HUES48 (cell line): ENCODE results near the gene PRUNE2.
A peak's percentile ranks its signal among the peaks of the same experiment; 100 is the strongest.

Experiments used
- H3K27ac ChIP-seq: one replicate; pipeline ENCODE4 v1.7.0; 2013; ENCODE audit warnings: low read depth, low read length, inconsistent platforms
- H3K27me3 ChIP-seq: 2 replicates; pipeline ENCODE4 v1.6.1; 2013; ENCODE audit warnings: mild to moderate bottlenecking, low read length; ENCODE audit not compliant: control insufficient read depth, insufficient read depth
- H3K36me3 ChIP-seq: 2 replicates; pipeline ENCODE4 v1.6.1; 2013; ENCODE audit warnings: low read length; ENCODE audit not compliant: control insufficient read depth, insufficient read depth
- H3K4me1 ChIP-seq: 2 replicates; pipeline ENCODE4 v1.6.1; 2013; ENCODE audit warnings: mild to moderate bottlenecking, low read length; ENCODE audit not compliant: control insufficient read depth, insufficient read depth
- H3K4me3 ChIP-seq: 2 replicates; pipeline ENCODE4 v1.5.1; 2013; ENCODE audit warnings: mild to moderate bottlenecking, low read depth, low read length
- H3K9ac ChIP-seq: 2 replicates; pipeline ENCODE4 v1.6.1; 2013; ENCODE audit warnings: mild to moderate bottlenecking, low read depth, low read length, moderate library complexity
- H3K9me3 ChIP-seq: 2 replicates; pipeline ENCODE4 v1.6.1; 2013; ENCODE audit warnings: low read length; ENCODE audit not compliant: control insufficient read depth, insufficient read depth

PRUNE2 gene

DNA sequence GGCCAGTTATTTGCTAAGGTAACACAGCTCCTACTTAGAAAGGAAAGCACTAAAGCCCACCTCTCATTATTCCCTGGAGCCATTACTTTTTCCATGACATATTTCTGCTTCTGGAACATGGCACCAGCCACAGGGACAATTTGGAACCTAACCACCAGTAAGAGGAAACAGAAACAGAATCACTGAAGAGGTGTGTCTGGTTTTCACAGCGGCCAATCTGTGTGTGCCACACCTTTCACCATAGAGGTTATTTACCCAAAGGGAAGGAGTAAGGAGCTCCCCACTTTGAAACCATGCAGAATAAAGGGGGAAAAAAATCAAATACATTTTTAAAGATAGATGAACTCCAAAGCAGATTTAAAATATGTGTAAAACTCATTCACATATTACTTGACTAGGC is 21.1 kb downstream of the PRUNE2 start:
- Histone ChIP-seq H3K27ac (no peak overlapping the region), H3K4me1 (peaks cover 24% of the 10 kb centered on the region), H3K4me3 (no peak overlapping the region), H3K9me3 (no peaks in the 10 kb centered on the region), H3K9ac (no peak overlapping the region), H3K36me3 (no peaks in the 10 kb centered on the region), H3K27me3 (no peaks in the 10 kb centered on the region)

GRCh38 chr9:76883341-76883855 is 22.5 kb downstream of the PRUNE2 start:
- Histone ChIP-seq H3K4me3 (no peak overlapping the region), H3K4me1 (peaks cover 24% of the 10 kb centered on the region), H3K9ac (no peak overlapping the region), H3K27ac (no peak overlapping the region), H3K27me3 (no peaks in the 10 kb centered on the region), H3K36me3 (no peaks in the 10 kb centered on the region), H3K9me3 (no peaks in the 10 kb centered on the region)

DNA sequence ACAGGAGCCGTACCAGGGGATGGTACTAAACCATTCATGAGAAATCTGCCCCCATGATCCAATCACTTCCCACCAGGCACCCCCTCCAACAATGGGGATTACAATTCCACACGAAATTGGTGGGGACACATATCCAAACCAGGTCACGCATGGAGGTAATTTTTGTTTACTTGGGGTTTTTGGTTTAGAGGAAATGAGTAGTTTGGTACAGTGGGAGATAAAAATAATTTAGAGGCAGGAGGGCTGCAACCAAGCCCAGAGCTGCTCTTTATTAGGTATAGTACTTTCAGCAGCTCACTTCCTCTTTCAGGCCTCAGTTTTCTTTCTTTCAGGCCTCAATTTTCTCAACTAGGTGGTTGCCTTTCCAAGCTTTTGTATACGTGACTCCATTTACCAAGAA is 23.2 kb downstream of the PRUNE2 start:
- Histone ChIP-seq H3K27ac (no peak overlapping the region), H3K36me3 (no peaks in the 10 kb centered on the region), H3K9me3 (no peaks in the 10 kb centered on the region), H3K27me3 (no peaks in the 10 kb centered on the region), H3K4me3 (no peak overlapping the region), H3K4me1 (peaks cover 20% of the 10 kb centered on the region), H3K9ac (no peak overlapping the region)

DNA sequence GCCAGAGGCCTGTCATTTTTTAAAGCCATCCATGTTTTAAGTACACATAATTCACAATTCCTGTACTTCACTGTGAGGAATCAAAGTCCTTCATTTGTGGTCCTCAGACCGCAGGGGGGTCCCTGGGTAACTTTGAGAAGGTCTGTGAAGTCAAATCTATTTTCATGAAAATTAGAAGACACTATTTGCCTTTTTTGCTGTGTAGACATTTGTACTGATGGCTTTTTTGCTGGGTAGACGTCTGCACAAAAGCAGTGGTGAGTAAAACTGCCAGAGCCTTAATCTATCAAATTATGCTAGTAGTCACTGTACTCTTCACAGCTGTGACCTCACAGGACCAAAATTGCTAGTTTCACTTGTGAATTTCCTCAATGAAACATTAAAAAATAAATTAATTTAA is 25.7 kb downstream of the PRUNE2 start:
- H3K4me3 ChIP-seq, result no peak overlapping the region
- no peaks in the 10 kb centered on the region for H3K36me3 ChIP-seq
- no peak overlapping the region for H3K9ac ChIP-seq
- no peak overlapping the region for H3K27ac ChIP-seq
- no peaks in the 10 kb centered on the region for H3K9me3 ChIP-seq
- H3K27me3 ChIP-seq, result no peaks in the 10 kb centered on the region
- peaks cover 13% of the 10 kb centered on the region for H3K4me1 ChIP-seq

- H3K4me1 ChIP-seq, result peaks cover 13% of the 10 kb centered on the region
- no peaks in the 10 kb centered on the region for H3K9me3 ChIP-seq
- H3K27me3 ChIP-seq, result no peaks in the 10 kb centered on the region
- no peak overlapping the region for H3K9ac ChIP-seq
- no peaks in the 10 kb centered on the region for H3K36me3 ChIP-seq
- H3K27ac ChIP-seq, result no peak overlapping the region
- H3K4me3 ChIP-seq, result no peak overlapping the region
Measured at GRCh38 chr9:76878933-76879332, 27.0 kb downstream of the PRUNE2 start.

DNA sequence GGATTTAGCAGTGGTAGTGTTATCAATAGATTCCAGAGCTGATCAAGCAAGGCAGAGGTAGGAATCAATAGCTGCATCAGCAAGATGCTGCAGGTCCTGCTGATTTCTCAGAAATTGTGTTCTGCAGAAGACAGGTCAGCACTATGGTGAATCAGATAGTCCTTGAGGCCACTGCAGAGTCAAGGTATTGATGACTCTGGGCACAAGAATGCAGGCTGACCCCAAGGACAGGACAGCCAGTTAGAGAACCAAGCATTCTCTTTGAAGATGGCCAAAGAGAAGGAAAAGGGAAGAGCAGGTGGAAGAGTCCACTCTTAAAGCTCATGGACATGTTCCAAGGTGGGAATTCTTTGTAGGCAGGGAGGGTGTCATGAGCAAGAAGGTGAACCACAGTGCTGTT is 28.0 kb downstream of the PRUNE2 start:
- Histone ChIP-seq H3K36me3 (no peaks in the 10 kb centered on the region), H3K4me3 (no peak overlapping the region), H3K9me3 (no peaks in the 10 kb centered on the region), H3K27ac (no peak overlapping the region), H3K27me3 (no peaks in the 10 kb centered on the region), H3K9ac (no peak overlapping the region), H3K4me1 (peaks cover 12% of the 10 kb centered on the region)

GRCh38 chr9:76876098-76876497 is 29.8 kb downstream of the PRUNE2 start:
- Histone ChIP-seq H3K27me3 (no peaks in the 10 kb centered on the region), H3K9ac (no peak overlapping the region), H3K9me3 (no peaks in the 10 kb centered on the region), H3K4me1 (peaks cover 17% of the 10 kb centered on the region), H3K4me3 (no peak overlapping the region), H3K36me3 (no peaks in the 10 kb centered on the region), H3K27ac (no peak overlapping the region)

DNA sequence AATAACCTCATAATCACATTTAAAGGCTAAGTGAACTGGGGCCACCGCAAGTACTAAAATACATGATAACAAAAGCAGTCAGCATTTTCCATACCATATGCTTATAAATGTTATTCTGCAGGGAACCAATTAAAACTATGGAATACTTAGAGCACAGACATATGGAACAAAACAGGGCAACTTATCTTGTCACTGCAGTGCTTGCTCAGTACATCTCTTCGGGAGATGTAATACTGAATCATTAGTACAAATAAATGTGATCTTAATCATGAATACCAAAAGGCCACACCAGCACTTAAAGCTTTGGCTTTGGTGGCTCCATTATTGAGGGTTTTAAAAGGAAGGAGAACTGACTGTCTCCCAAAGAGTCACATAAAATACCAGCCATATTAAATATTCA is 32.1 kb downstream of the PRUNE2 start:
- H3K9me3 ChIP-seq, result no peaks in the 10 kb centered on the region
- no peaks in the 10 kb centered on the region for H3K27me3 ChIP-seq
- H3K36me3 ChIP-seq, result no peaks in the 10 kb centered on the region
- H3K4me1 ChIP-seq, result peaks cover 17% of the 10 kb centered on the region
- H3K27ac ChIP-seq, result peak overlapping the region; percentile 74
- H3K4me3 ChIP-seq, result no peak overlapping the region
- no peak overlapping the region for H3K9ac ChIP-seq

DNA sequence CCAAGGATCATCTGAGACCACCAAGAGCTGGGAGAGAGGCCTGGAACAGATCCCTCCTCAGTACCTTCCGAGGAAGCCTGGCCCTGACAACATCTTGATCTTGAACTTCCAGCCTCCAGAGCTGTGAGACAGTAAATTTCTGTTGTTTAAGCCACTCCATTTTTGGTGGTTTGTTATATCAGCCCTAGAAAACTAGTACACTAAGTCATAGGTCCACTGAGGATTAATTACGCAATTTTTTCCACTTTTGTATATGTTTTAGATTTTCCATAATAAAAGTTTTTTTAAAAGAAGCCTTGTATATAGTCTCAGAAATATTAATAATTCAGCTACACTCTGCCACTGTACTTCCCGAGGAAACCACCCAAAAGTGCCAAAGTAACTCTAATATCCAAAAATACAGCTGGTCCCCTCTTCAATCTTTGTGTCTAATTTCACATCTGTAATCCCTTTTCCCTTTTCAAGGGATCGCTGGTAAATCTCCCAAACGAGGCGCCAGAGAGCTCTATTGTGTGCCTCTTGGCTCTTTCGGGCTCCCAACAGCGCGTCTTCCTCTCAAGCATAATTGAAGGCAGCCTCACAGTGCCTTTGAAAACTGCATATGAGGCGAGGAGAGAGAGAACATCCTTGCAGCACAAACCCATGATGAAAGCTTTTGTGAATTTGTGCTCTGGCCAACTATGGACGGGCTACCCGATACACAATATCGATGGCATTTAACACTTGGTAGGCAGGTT is 32.7 kb downstream of the PRUNE2 start:
- Histone ChIP-seq H3K27me3 (no peaks in the 10 kb centered on the region), H3K9me3 (no peaks in the 10 kb centered on the region), H3K4me1 (peaks cover 17% of the 10 kb centered on the region), H3K9ac (no peak overlapping the region), H3K4me3 (no peak overlapping the region), H3K27ac (peak overlapping the region; percentile 74), H3K36me3 (no peaks in the 10 kb centered on the region)

- peaks cover 26% of the 10 kb centered on the region for H3K4me1 ChIP-seq
- no peak overlapping the region for H3K4me3 ChIP-seq
- H3K36me3 ChIP-seq, result no peaks in the 10 kb centered on the region
- H3K9me3 ChIP-seq, result no peaks in the 10 kb centered on the region
- no peak overlapping the region for H3K9ac ChIP-seq
- H3K27me3 ChIP-seq, result no peaks in the 10 kb centered on the region
- no peak overlapping the region for H3K27ac ChIP-seq
Measured at GRCh38 chr9:76868897-76869296, 37.0 kb downstream of the PRUNE2 start.

- H3K36me3 ChIP-seq, result no peaks in the 10 kb centered on the region
- no peaks in the 10 kb centered on the region for H3K27me3 ChIP-seq
- no peaks in the 10 kb centered on the region for H3K9me3 ChIP-seq
- H3K27ac ChIP-seq, result no peak overlapping the region
- H3K4me3 ChIP-seq, result no peak overlapping the region
- H3K9ac ChIP-seq, result no peak overlapping the region
- H3K4me1 ChIP-seq, result peaks cover 15% of the 10 kb centered on the region
Measured at GRCh38 chr9:76866689-76867088, 39.2 kb downstream of the PRUNE2 start.
